Naive thymus-derived CD4-positive, alpha-beta T cell (primary cell): ENCODE results near the gene ITGB4. TPM values are rescaled to one million over a fixed set of nuclear protein-coding genes. Genes with fewer than 3 reads are reported as not detected.

ENCODE experiments used
- ATAC-seq: fragments of 150-1000 bp; cut with Tn5 transposase; 2 replicates; pipeline ENCODE4 v1.10.0; 2021; ENCODE audit warnings: mild to moderate bottlenecking, moderate library complexity
- CTCF ChIA-PET: fragments of 350-600 bp; sonication (Branson Sonifier 250); formaldehyde crosslinking; loops from one replicate; lab custom pipeline; 2021; ENCODE audit warnings: antibody characterized with exemption; lab: Charles Lee
- POLR2A ChIA-PET: fragments of 350-600 bp; sonication (Branson Sonifier 250); formaldehyde crosslinking; loops from one replicate; lab custom pipeline; 2021; ENCODE audit warnings: antibody characterized with exemption, inconsistent platforms; lab: Charles Lee
- DNase-seq, 9 donors: peaks; one replicate each; pipeline versions ENCODE4 v3.0.0 to v3.0.0-alpha.2; 2020 to 2022; ENCODE audit warnings: mixed read lengths in 1 of 9
- H3K27ac ChIP-seq: one replicate; pipeline ENCODE4 v1.7.0; 2013; ENCODE audit warnings: mild to moderate bottlenecking, low read depth, low read length, moderate library complexity
- H3K27me3 ChIP-seq, 2 donors: one replicate each; pipeline ENCODE4 v1.7.0; 2013; ENCODE audit warnings: low read length in 2 of 2, mild to moderate bottlenecking in 2 of 2, moderate library complexity in 2 of 2; ENCODE audit not compliant: control insufficient read depth in 2 of 2, insufficient read depth in 2 of 2
- H3K36me3 ChIP-seq, 3 experiments: 1 replicate in 2 of 3; 2 replicates in 1 of 3; pipeline ENCODE4 v1.7.0; 2013; ENCODE audit warnings: low read length in 3 of 3, mild to moderate bottlenecking in 3 of 3, moderate library complexity in 1 of 3; ENCODE audit not compliant: insufficient read depth in 3 of 3, control insufficient read depth in 2 of 3
- H3K4me1 ChIP-seq, 2 donors: one replicate each; pipeline ENCODE4 v1.7.0; 2013; ENCODE audit warnings: low read length in 2 of 2, mild to moderate bottlenecking in 2 of 2, moderate library complexity in 1 of 2; ENCODE audit not compliant: control insufficient read depth in 2 of 2, insufficient read depth in 2 of 2
- H3K4me3 ChIP-seq: 2 replicates; pipeline ENCODE4 v1.7.0; 2013; ENCODE audit warnings: mild to moderate bottlenecking, low read length
- H3K9me3 ChIP-seq, 3 experiments: 1 replicate in 2 of 3; 2 replicates in 1 of 3; pipeline ENCODE4 v1.7.0; 2013; ENCODE audit warnings: low read length in 3 of 3; ENCODE audit not compliant: control insufficient read depth in 2 of 3
- H3K27ac Mint-ChIP-seq, 9 donors: one replicate each; pipeline ENCODE4 v1.8.0; 2020 to 2022; ENCODE audit warnings: mixed read lengths in 9 of 9, mild to moderate bottlenecking in 8 of 9, moderate library complexity in 5 of 9, inconsistent platforms in 2 of 9
- H3K27me3 Mint-ChIP-seq, 5 donors: one replicate each; pipeline ENCODE4 v1.8.0; 2021 to 2022; ENCODE audit warnings: mixed read lengths in 5 of 5, mild to moderate bottlenecking in 1 of 5
- H3K36me3 Mint-ChIP-seq, 5 donors: one replicate each; pipeline ENCODE4 v1.8.0; 2020 to 2022; ENCODE audit warnings: mixed read lengths in 5 of 5, mild to moderate bottlenecking in 3 of 5, inconsistent platforms in 1 of 5
- H3K4me1 Mint-ChIP-seq, 7 donors: one replicate each; pipeline ENCODE4 v1.8.0; 2020 to 2022; ENCODE audit warnings: mixed read lengths in 7 of 7, mild to moderate bottlenecking in 3 of 7, inconsistent platforms in 1 of 7
- H3K4me3 Mint-ChIP-seq, 10 donors: one replicate each; pipeline ENCODE4 v1.8.0; 2020 to 2022; ENCODE audit warnings: mild to moderate bottlenecking in 10 of 10, mixed read lengths in 10 of 10, moderate library complexity in 6 of 10, inconsistent platforms in 2 of 10
- H3K9me3 Mint-ChIP-seq, 11 donors: one replicate each; pipeline ENCODE4 v1.8.0; 2020 to 2022; ENCODE audit warnings: mixed read lengths in 11 of 11, mild to moderate bottlenecking in 4 of 11, inconsistent platforms in 1 of 11, moderate library complexity in 1 of 11
- intact Hi-C, 2 donors: fragments of 100-400 bp; cut with micrococcal nuclease; formaldehyde crosslinking; loops; one replicate each; pipeline ENCODE4 v1.15.1; 2023
- polyA plus RNA-seq, 2 donors: library from polyadenylated mRNA; unstranded; fragments of 300-500 nt; fragmentation: Illumina TruSeq; gene quantifications; one replicate each; pipeline ENCODE4 v1.2.3, GENCODE V29; 2021
- total RNA-seq, 6 experiments: library from RNA in 5 of 6; stranded (reverse) in 5 of 6; gene quantifications; 1 replicate in 5 of 6; 2 replicates in 1 of 6; pipeline ENCODE4 v1.2.3 and lab custom pipeline; 2021 to 2026

The ITGB4 gene
- total and polyA plus RNA-seq, 7 experiments from 2014 or later, result 0.09 to 1.8 (median 0.77) TPM

- H3K27ac ChIP-seq, result no peak overlapping the region
- intact Hi-C loops, result no loop called here
- ATAC-seq (no peak), DNase-seq (no peak)
- no peak overlapping the region for H3K27ac Mint-ChIP-seq
- no peak overlapping the region for H3K4me3 Mint-ChIP-seq
- peaks cover 39 to 97% (median 45%) of the 10 kb centered on the region in 3 experiments for H3K36me3 ChIP-seq
- H3K4me1 ChIP-seq, result no peaks in the 10 kb centered on the region
- H3K9me3 ChIP-seq, result no peaks in the 10 kb centered on the region
- H3K36me3 Mint-ChIP-seq, result peaks cover 13 to 56% (median 18%) of the 10 kb centered on the region in 5 donors
- H3K27me3 Mint-ChIP-seq, result no peaks in the 10 kb centered on the region
- ChIA-PET POLR2A (no interaction called here), CTCF (interaction anchor here (0.6 kb wide), 1 partner anchor 365 kb away, joined by 4 read pairs; no protein-coding TSS in a partner anchor)
- H3K4me1 Mint-ChIP-seq, result peaks cover 0 to 8% (median 0%) of the 10 kb centered on the region in 7 donors
- H3K27me3 ChIP-seq, result no peaks in the 10 kb centered on the region
- H3K9me3 Mint-ChIP-seq, result no peaks in the 10 kb centered on the region
- no peak overlapping the region for H3K4me3 ChIP-seq
These were observed 18.1 kb upstream of the ITGB4 start for GRCh38 chr17:75703191-75703590.

GRCh38 chr17:75703591-75703990 is 17.7 kb upstream of the ITGB4 start:
- POLR2A ChIA-PET, result no interaction called here
- no peak overlapping the region for H3K4me3 Mint-ChIP-seq
- H3K27ac Mint-ChIP-seq, result no peak overlapping the region
- H3K4me1 ChIP-seq, result no peaks in the 10 kb centered on the region
- H3K27me3 Mint-ChIP-seq, result no peaks in the 10 kb centered on the region
- H3K4me3 ChIP-seq, result no peak overlapping the region
- ATAC-seq, result no peak
- CTCF ChIA-PET, result no interaction called here
- peaks cover 39 to 100% (median 45%) of the 10 kb centered on the region in 3 experiments for H3K36me3 ChIP-seq
- no peak overlapping the region for H3K27ac ChIP-seq
- no peaks in the 10 kb centered on the region for H3K9me3 Mint-ChIP-seq
- no peaks in the 10 kb centered on the region for H3K9me3 ChIP-seq
- DNase-seq, result no peak
- peaks cover 16 to 56% (median 18%) of the 10 kb centered on the region in 5 donors for H3K36me3 Mint-ChIP-seq
- intact Hi-C loops, result no loop called here
- no peaks in the 10 kb centered on the region for H3K27me3 ChIP-seq
- peaks cover 0 to 8% (median 0%) of the 10 kb centered on the region in 7 donors for H3K4me1 Mint-ChIP-seq

DNA sequence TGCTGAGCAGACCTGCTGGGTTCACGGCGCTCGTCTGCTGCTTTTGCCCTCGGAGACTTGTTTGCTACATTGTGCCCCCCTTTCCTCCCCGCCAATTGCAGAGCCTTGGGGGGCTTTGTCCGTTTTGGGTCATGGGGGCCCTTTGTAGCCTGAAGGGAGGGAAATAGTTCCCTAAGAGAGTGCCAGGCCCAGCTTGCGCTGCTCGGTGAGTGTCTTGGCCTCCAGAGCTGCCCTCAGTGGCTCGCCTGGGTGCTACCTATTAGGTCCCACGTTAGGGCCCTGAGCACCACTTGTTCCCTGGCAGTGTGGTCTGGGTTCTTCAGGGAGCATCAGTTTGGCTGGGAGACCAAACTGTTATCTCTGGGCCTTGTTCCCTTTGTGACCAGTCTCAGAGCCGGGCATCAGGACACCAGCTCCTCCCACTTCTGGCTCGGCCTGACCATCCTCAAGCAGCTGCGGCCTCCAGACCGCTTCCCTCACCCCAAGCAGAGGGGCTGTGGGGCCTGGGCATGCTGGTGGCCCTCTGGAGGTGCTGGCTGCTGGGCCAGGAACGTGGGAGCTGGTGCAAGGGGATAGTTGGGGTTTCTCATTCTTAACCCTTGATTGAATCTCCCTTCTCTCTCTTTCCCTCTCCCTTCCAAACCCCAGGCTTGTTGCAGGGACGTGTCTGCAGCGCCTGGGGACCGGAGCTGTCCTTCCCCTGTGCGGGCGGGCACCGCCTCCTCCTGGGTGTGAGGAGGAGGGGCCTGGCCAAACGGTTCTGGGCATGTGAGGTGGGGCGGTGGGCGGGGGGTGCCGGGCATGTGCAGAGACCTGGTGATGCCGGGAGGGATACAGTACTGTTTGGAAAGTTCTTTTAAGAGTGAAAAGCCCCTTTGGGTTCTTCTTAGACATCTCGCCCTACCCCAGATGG is 16.0 kb upstream of the ITGB4 start:
- POLR2A ChIA-PET, result interaction anchor here (0.6 kb wide), 1 partner anchor 128 kb away, joined by 3 read pairs; no protein-coding TSS in a partner anchor
- Histone ChIP-seq H3K9me3 (no peaks in the 10 kb centered on the region), H3K36me3 (peaks cover 31 to 84% (median 44%) of the 10 kb centered on the region in 3 experiments), H3K27me3 (no peaks in the 10 kb centered on the region), H3K4me3 (no peak overlapping the region), H3K4me1 (no peaks in the 10 kb centered on the region), H3K27ac (no peak overlapping the region)
- H3K9me3 Mint-ChIP-seq, result no peaks in the 10 kb centered on the region
- no peak overlapping the region for H3K27ac Mint-ChIP-seq
- peaks cover 15 to 48% (median 19%) of the 10 kb centered on the region in 5 donors for H3K36me3 Mint-ChIP-seq
- peaks cover 0 to 8% (median 0%) of the 10 kb centered on the region in 7 donors for H3K4me1 Mint-ChIP-seq
- no peak overlapping the region for H3K4me3 Mint-ChIP-seq
- DNase-seq, result no peak
- CTCF ChIA-PET, result interaction anchor here (1.0 kb wide), 1 partner anchor 72 kb away, joined by 4 read pairs; the partner anchor contains the start of gene SMIM5
- intact Hi-C loops, result no loop called here
- H3K27me3 Mint-ChIP-seq, result peaks cover 0 to 2% (median 0%) of the 10 kb centered on the region in 5 donors
- no peak for ATAC-seq

DNA sequence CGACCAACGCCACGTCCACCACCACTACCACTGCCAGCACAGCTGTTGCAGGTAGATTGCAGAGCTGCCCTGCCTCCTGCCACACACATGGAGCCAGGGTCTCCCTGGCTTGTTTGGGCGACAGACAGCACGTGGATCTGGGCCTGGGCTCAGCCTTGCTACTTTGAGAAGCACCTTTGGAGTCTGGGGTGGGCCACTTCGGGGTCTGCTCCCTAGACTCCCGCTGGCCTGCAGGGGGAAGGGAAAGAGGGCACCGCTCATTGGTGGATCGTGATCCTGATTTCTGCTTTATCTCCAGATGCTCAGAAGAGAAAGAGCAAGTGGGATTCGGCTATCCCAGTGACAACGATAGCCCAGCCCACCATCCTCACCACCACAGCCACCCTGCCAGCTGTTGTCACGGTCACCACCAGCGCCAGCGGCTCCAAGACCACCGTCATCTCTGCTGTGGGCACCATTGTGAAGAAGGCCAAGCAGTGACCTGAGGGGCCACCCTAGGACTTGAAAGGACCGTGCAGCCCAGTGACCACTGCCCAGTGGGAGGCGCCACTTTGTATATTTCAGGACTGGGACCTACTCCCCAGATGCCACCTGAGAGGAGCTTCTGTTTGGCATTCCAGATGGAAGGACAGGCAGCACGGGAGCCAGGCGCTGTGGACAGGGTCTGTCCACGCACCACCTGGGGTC is 15.1 kb upstream of the ITGB4 start:
- peaks cover 0 to 5% (median 0%) of the 10 kb centered on the region in 5 donors for H3K27me3 Mint-ChIP-seq
- H3K4me3 ChIP-seq, result no peak overlapping the region
- no peaks in the 10 kb centered on the region for H3K27me3 ChIP-seq
- H3K4me1 Mint-ChIP-seq, result peaks cover 0 to 8% (median 0%) of the 10 kb centered on the region in 7 donors
- peaks cover 23 to 74% (median 35%) of the 10 kb centered on the region in 3 experiments for H3K36me3 ChIP-seq
- no peaks in the 10 kb centered on the region for H3K9me3 ChIP-seq
- CTCF ChIA-PET, result interaction anchor here (1.0 kb wide), 1 partner anchor 73 kb away, joined by 4 read pairs; the partner anchor contains the start of gene SMIM5
- ATAC-seq, result no peak
- no peak for DNase-seq
- no peaks in the 10 kb centered on the region for H3K9me3 Mint-ChIP-seq
- POLR2A ChIA-PET, result interaction anchor here (0.6 kb wide), 1 partner anchor 127 kb away, joined by 3 read pairs; no protein-coding TSS in a partner anchor
- intact Hi-C loops, result no loop called here
- H3K4me1 ChIP-seq, result no peaks in the 10 kb centered on the region
- no peak overlapping the region for H3K4me3 Mint-ChIP-seq
- peaks cover 9 to 40% (median 19%) of the 10 kb centered on the region in 5 donors for H3K36me3 Mint-ChIP-seq
- no peak overlapping the region for H3K27ac ChIP-seq
- no peak overlapping the region for H3K27ac Mint-ChIP-seq

DNA sequence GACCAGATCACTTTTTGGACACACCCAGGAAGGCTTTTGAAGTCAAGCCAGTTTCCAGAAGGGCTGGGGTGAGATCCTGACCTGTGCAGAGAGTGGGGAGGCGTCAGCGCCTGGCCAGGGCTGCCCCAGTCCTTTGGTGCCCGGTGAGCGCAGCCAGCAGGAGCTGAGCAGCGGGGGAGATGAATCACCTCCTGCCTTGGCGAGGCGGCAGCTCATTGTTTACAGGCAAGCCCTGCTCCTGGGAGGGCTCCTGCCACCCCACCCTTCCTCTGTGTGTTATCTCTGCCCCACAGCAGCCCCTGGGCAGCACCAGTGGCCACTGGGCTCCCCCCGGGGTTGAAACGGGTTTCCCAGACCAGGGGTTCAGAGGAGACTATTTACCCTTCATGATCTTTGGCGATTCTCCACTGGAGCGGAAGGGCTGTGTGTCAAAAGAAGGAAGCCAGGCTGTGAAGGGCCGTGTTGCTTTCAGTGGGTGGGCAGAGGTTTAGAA is 14.1 kb upstream of the ITGB4 start:
- ATAC-seq (no peak), DNase-seq (no peak)
- H3K4me3 Mint-ChIP-seq, result no peak overlapping the region
- H3K27me3 ChIP-seq, result no peaks in the 10 kb centered on the region
- H3K36me3 ChIP-seq, result peaks cover 23 to 65% (median 29%) of the 10 kb centered on the region in 3 experiments
- intact Hi-C loops, result no loop called here
- peaks cover 4 to 33% (median 13%) of the 10 kb centered on the region in 5 donors for H3K36me3 Mint-ChIP-seq
- no peaks in the 10 kb centered on the region for H3K4me1 ChIP-seq
- no peak overlapping the region for H3K27ac ChIP-seq
- H3K27me3 Mint-ChIP-seq, result peaks cover 0 to 8% (median 0%) of the 10 kb centered on the region in 5 donors
- CTCF ChIA-PET, result interaction anchor here (0.7 kb wide), 1 partner anchor 1738 kb away, joined by 4 read pairs; no protein-coding TSS in a partner anchor
- POLR2A ChIA-PET, result no interaction called here
- no peaks in the 10 kb centered on the region for H3K9me3 Mint-ChIP-seq
- H3K9me3 ChIP-seq, result no peaks in the 10 kb centered on the region
- H3K4me1 Mint-ChIP-seq, result peaks cover 0 to 8% (median 0%) of the 10 kb centered on the region in 7 donors
- H3K27ac Mint-ChIP-seq, result peak overlapping the region in 2 of 9 donors; percentile 20 to 76
- no peak overlapping the region for H3K4me3 ChIP-seq

GRCh38 chr17:75712446-75712845 is 8.8 kb upstream of the ITGB4 start:
- H3K4me3 ChIP-seq, result no peak overlapping the region
- peaks cover 0 to 9% (median 3%) of the 10 kb centered on the region in 5 donors for H3K36me3 Mint-ChIP-seq
- H3K27me3 ChIP-seq, result no peaks in the 10 kb centered on the region
- H3K9me3 ChIP-seq, result no peaks in the 10 kb centered on the region
- intact Hi-C loops, result no loop called here
- no peaks in the 10 kb centered on the region for H3K4me1 ChIP-seq
- ChIA-PET CTCF (interaction anchor here (0.6 kb wide), 1 partner anchor 36 kb away, joined by 3 read pairs; no protein-coding TSS in a partner anchor), POLR2A (no interaction called here)
- H3K4me3 Mint-ChIP-seq, result no peak overlapping the region
- H3K9me3 Mint-ChIP-seq, result no peaks in the 10 kb centered on the region
- H3K36me3 ChIP-seq, result peaks cover 0 to 11% (median 0%) of the 10 kb centered on the region in 3 experiments
- no peak overlapping the region for H3K27ac ChIP-seq
- H3K27ac Mint-ChIP-seq, result no peak overlapping the region
- DNase-seq (no peak), ATAC-seq (no peak)
- H3K4me1 Mint-ChIP-seq, result peaks cover 0 to under 1% (median 0%) of the 10 kb centered on the region in 7 donors
- H3K27me3 Mint-ChIP-seq, result peaks cover 0 to 18% (median 5%) of the 10 kb centered on the region in 5 donors
